GM12872 (cell line): ENCODE results near the gene GLI2.

Experiments
- TF ChIP-seq, protein P1 (sequence below): IDR thresholded peaks from 3 replicates; pipeline ENCODE4 v1.5.1; 2011; ENCODE audit warnings: low read depth, mild to moderate bottlenecking, low read length, moderate library complexity; ENCODE audit not compliant: insufficient read depth

The GLI2 gene

DNA sequence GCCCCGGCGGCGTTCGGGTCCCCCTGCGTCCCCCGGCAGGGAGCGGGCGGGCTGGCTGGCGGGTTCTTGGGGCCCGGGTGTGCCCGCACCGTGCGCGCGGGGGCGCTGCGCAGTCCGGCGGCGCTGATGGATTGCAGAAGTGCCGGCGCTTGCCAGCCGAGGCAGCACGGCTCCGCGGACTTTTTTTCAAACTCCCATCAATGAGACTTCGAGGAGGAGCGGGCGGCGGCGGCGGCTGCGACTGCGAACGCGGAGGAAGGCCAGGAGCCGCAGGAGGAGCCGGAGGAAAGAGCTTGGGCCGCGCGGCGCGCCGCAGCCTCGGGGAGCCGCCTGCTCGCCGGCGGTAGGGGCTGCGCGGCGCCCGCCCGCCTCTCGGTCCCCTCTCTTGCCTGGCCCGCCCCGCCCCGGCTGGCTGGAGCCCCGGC lies at the start of gene GLI2:
Gene GLI2, plus strand, starts transcription at position 123 of the 425 bp plus-strand sequence. CDS start 61,453 bp downstream, outside the sequence.
- TF ChIP-seq, protein P1, sequence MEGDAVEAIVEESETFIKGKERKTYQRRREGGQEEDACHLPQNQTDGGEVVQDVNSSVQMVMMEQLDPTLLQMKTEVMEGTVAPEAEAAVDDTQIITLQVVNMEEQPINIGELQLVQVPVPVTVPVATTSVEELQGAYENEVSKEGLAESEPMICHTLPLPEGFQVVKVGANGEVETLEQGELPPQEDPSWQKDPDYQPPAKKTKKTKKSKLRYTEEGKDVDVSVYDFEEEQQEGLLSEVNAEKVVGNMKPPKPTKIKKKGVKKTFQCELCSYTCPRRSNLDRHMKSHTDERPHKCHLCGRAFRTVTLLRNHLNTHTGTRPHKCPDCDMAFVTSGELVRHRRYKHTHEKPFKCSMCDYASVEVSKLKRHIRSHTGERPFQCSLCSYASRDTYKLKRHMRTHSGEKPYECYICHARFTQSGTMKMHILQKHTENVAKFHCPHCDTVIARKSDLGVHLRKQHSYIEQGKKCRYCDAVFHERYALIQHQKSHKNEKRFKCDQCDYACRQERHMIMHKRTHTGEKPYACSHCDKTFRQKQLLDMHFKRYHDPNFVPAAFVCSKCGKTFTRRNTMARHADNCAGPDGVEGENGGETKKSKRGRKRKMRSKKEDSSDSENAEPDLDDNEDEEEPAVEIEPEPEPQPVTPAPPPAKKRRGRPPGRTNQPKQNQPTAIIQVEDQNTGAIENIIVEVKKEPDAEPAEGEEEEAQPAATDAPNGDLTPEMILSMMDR = peak; percentile 34; the same call in 1 of the 3 replicates

DNA sequence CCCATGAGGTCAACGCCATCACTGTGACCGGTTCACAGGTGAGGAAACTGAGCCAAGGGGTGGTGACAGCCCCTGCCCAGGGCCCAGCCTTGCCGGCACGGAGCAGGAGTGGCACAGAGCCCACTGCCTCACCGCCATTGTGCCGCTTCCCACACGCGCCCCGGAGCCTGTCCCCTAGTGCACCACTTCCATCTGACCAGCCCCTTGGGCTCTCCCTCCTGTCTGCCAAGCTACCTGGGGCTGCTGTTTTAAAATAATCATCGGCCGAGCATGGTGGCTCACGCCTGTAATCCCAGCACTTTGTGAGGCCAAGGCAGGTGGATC lies 49.7 kb upstream of the GLI2 start:
- TF ChIP-seq, protein P1 = no peak

DNA sequence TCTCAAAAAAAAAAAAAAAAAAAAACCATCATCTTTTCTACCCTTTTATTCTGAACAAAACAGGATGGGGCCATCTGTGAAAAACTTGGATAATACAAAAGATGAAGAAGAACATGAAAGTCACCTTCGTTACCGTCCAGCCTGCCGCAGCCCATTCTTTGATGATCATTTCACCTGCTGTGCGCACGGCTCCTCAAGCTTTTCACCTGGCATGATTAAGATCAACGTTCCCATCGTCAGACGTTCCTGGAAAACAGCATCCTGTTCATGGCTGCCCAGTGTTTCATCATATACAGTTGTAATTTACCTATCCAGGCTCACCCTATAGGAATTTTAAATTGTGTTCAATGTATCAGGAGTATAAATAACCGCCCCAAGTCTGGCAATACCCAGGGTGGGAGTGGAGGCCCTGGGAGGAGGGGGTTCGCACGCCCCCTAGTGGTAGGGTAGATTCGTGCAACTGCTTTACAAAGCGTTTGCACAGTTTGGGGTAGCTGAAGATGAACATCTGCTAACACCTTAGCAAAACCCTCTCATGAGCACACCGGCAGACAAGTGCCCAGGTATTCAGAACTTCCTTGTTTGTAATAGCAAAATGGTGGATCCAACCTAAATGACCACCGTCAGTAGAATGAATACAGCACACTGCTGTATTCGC lies 49.0 kb upstream of the GLI2 start:
- TF ChIP-seq, protein P1 = peak; percentile 58

DNA sequence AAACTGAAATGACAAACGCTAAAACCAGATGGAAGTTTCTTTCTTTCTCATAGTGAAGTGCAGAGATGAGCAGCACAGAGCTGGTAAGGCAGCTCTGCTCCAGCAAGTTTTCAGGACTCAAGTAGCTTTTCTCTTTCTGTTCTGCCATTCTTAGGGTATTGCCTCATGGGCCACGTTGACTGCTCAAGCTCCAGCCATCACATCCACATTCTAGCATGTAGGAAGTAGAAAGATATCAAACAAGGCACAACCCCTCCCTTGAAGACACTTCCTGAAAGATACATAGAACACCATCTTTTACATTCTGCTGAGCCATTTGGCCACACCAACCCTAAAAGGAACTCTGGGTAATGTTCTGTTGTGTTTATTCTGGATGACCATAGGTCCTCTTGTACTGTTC lies 48.5 kb upstream of the GLI2 start:
- TF ChIP-seq, protein P1 = no peak

DNA sequence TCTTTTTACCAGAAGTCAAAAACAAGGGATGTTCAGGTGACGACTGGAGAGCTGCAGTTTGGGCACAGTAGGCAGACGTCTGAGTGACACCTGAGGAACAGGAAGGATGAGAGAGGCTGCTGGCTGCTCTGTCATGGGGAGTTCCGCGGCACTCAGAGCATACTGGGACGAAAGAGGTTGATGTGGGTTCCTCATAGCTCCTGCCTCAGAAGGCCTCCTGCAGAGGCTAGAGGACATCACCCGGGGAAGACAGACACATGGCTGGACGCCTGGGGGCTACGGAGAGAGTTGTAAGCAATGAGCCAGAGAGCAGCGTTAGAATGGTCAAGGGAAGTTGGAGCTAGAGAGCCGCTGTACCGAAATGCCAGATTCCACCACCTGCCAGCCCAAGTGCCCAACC lies 45.1 kb upstream of the GLI2 start:
- TF ChIP-seq, protein P1 = no peak

DNA sequence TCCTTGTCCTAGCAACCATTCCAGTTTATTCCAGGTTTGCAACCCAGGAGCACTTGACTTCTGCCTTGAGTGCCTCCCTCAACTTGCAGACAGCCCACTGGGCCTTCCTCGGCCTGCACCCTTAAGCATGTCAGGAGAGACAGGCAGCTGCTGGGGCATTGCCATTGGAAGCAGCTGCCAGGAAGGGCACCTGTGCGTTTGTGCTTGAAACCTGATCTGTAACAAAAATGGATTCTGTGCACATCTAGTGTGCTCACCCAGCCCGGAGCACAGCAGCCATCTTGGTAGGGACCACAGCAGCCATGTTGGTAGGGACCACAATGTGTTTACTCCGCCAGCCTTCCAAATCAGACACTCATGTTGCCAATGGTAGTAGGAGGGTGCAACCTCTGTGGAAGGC lies 44.3 kb upstream of the GLI2 start:
- TF ChIP-seq, protein P1 = no peak

DNA sequence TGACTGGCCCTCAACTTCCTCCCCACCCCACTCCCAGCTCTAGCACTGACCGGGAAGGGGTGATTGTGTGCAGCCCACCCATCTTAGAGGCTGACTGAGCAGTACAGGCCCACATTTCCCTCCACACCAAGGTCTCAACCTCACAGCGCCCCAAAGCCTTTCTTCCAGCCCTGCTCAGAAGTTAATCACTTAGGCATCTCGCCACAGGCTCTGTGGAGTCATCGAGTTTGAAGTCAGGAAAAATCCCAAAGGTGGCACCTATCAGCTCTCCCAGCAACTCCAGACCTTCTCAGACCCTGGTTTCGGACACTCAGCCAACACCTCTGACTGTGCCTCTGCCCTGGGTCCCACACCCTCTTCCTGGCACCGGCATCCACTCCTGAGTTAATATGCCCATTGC lies 43.0 kb upstream of the GLI2 start:
- TF ChIP-seq, protein P1 = no peak
